ENCODE data around the gene RGR. TPM values are rescaled to one million over a fixed set of nuclear protein-coding genes. Genes with fewer than 3 reads are reported as not detected.

The RGR gene
- total RNA-seq, 2 donors from 2014 or later, result not detected

GRCh38 chr10:84238909-84239308 lies 5.9 kb upstream of the RGR start:
- H3K4me3 Mint-ChIP-seq, result no peak overlapping the region
- no peaks in the 10 kb centered on the region for H3K4me1 ChIP-seq (ENCODE audit: control insufficient read depth, insufficient read depth, low read length)
- no peaks in the 10 kb centered on the region for H3K36me3 Mint-ChIP-seq (ENCODE audit: low read depth)
- H3K27me3 ChIP-seq (ENCODE audit: control insufficient read depth, insufficient read depth, low read length, poor library complexity, severe bottlenecking), result no peaks in the 10 kb centered on the region
- H3K27me3 Mint-ChIP-seq (ENCODE audit: insufficient read depth), result peaks cover 35% of the 10 kb centered on the region
- 91 to 100% methylated on average over 2 to 3 of the region's 3 CpGs for WGBS, 2 experiments (ENCODE audit: insufficient coverage in 1 of 2, insufficient read length in 1 of 2)
- no peak overlapping the region for H3K9ac ChIP-seq (ENCODE audit: extremely low read depth, low read length, poor library complexity, severe bottlenecking)
- H3K36me3 ChIP-seq (ENCODE audit: control insufficient read depth, insufficient read depth, low read length), result no peaks in the 10 kb centered on the region
- DNase-seq, result no peak
- TF ChIP-seq CTCF (conservative IDR thresholded peaks at IDR 0.05), result no peak
- H3K27ac ChIP-seq (ENCODE audit: low read depth, low read length), result no peak overlapping the region
- no peaks in the 10 kb centered on the region for H3K9me3 ChIP-seq (ENCODE audit: control insufficient read depth, low read length)
- H3K4me1 Mint-ChIP-seq, result peaks cover 4% of the 10 kb centered on the region
- H3K4me3 ChIP-seq (ENCODE audit: low read length), result no peak overlapping the region
- no peak overlapping the region for H3K27ac Mint-ChIP-seq
- H3K9me3 Mint-ChIP-seq, result no peaks in the 10 kb centered on the region

- Mint-ChIP-seq H3K27me3 (ENCODE audit: insufficient read depth) (peaks cover 39% of the 10 kb centered on the region), H3K9me3 (no peaks in the 10 kb centered on the region), H3K36me3 (ENCODE audit: low read depth) (no peaks in the 10 kb centered on the region), H3K27ac (no peak within 1 kb of the TSS), H3K4me1 (peaks cover 4% of the 10 kb centered on the region), H3K4me3 (no peak within 1 kb of the TSS)
- TF ChIP-seq CTCF (conservative IDR thresholded peaks at IDR 0.05), result no peak
- no peaks in the 10 kb centered on the region for H3K4me1 ChIP-seq (ENCODE audit: control insufficient read depth, insufficient read depth, low read length)
- no peaks in the 10 kb centered on the region for H3K9me3 ChIP-seq (ENCODE audit: control insufficient read depth, low read length)
- DNase-seq, result no peak
- no peaks in the 10 kb centered on the region for H3K27me3 ChIP-seq (ENCODE audit: control insufficient read depth, insufficient read depth, low read length, poor library complexity, severe bottlenecking)
- 85 to 100% methylated on average over 1 to 13 of the region's 13 CpGs for WGBS, 2 experiments (ENCODE audit: insufficient coverage in 1 of 2, insufficient read length in 1 of 2)
- no peak within 1 kb of the TSS for H3K9ac ChIP-seq (ENCODE audit: extremely low read depth, low read length, poor library complexity, severe bottlenecking)
- H3K27ac ChIP-seq (ENCODE audit: low read depth, low read length), result no peak within 1 kb of the TSS
- no peak within 1 kb of the TSS for H3K4me3 ChIP-seq (ENCODE audit: low read length)
- H3K36me3 ChIP-seq (ENCODE audit: control insufficient read depth, insufficient read depth, low read length), result no peaks in the 10 kb centered on the region
Measured at GRCh38 chr10:84241185-84241790, 3.6 kb upstream of the RGR start, which contains the start of gene LRIT1. TSS of gene LRIT1 (minus strand) at chr10:84241546. CDS start at chr10:84241439, 107 bp downstream.

GRCh38 chr10:84243759-84244158 lies 1.1 kb upstream of the RGR start:
- no peak for TF ChIP-seq CTCF (conservative IDR thresholded peaks at IDR 0.05)
- H3K9me3 Mint-ChIP-seq, result no peaks in the 10 kb centered on the region
- Histone ChIP-seq H3K4me1 (ENCODE audit: control insufficient read depth, insufficient read depth, low read length) (no peaks in the 10 kb centered on the region), H3K27me3 (ENCODE audit: control insufficient read depth, insufficient read depth, low read length, poor library complexity, severe bottlenecking) (no peaks in the 10 kb centered on the region), H3K9me3 (ENCODE audit: control insufficient read depth, low read length) (no peaks in the 10 kb centered on the region), H3K36me3 (ENCODE audit: control insufficient read depth, insufficient read depth, low read length) (no peaks in the 10 kb centered on the region), H3K4me3 (ENCODE audit: low read length) (no peak overlapping the region), H3K27ac (ENCODE audit: low read depth, low read length) (no peak overlapping the region), H3K9ac (ENCODE audit: extremely low read depth, low read length, poor library complexity, severe bottlenecking) (no peak overlapping the region)
- H3K4me3 Mint-ChIP-seq, result no peak overlapping the region
- no peaks in the 10 kb centered on the region for H3K36me3 Mint-ChIP-seq (ENCODE audit: low read depth)
- WGBS, 2 experiments (ENCODE audit: insufficient coverage in 1 of 2, insufficient read length in 1 of 2), result 92 to 100% methylated on average over 3 of the region's 3 CpGs
- peaks cover 18% of the 10 kb centered on the region for H3K27me3 Mint-ChIP-seq (ENCODE audit: insufficient read depth)
- no peak for DNase-seq
- H3K4me1 Mint-ChIP-seq, result peaks cover 4% of the 10 kb centered on the region
- no peak overlapping the region for H3K27ac Mint-ChIP-seq
